Right lobe of liver (tissue), 6 donors: Measurements from ENCODE around the gene SESTD1. TPM values are rescaled to one million over a fixed set of nuclear protein-coding genes. Genes with fewer than 3 reads are reported as not detected.

Experiments used
- ATAC-seq, 4 donors: fragments of 200-7000 bp; cut with Tn5 transposase; one replicate each; pipeline ENCODE4 v1.9.1; 2020; ENCODE audit warnings: mild to moderate bottlenecking in 4 of 4, moderate library complexity in 4 of 4
- DNase-seq, 3 donors: peaks; one replicate each; pipeline ENCODE4 v3.0.0-alpha.2; 2020
- H3K27ac ChIP-seq, 3 donors: fragments of 200-600 bp; one replicate each; pipeline ENCODE4 v1.8.0; 2022
- H3K27me3 ChIP-seq, 2 donors: fragments of 200-600 bp; one replicate each; pipeline ENCODE4 v1.8.0; 2022
- H3K36me3 ChIP-seq, 4 donors: fragments of 200-600 bp; sonication (generic) in 1 of 4; one replicate each; pipeline versions ENCODE4 v1.5.1 to v1.8.0; 2017 to 2022; ENCODE audit warnings: control low read depth in 1 of 4
- H3K4me1 ChIP-seq, 4 donors: fragments of 200-600 bp; sonication (generic) in 1 of 4; one replicate each; pipeline versions ENCODE4 v1.5.1 to v1.8.0; 2017 to 2022; ENCODE audit warnings: control low read depth in 1 of 4
- H3K4me3 ChIP-seq, 3 donors: fragments of 200-600 bp; one replicate each; pipeline ENCODE4 v1.8.0; 2022
- H3K9me3 ChIP-seq, 4 donors: fragments of 200-600 bp; sonication (generic) in 1 of 4; one replicate each; pipeline versions ENCODE4 v1.5.1 to v1.8.0; 2017 to 2022; ENCODE audit warnings: control low read depth in 1 of 4
- POLR2A ChIP-seq: fragments of 450-650 bp; IDR thresholded peaks from one replicate; pipeline ENCODE4 v1.6.1; 2017; ENCODE audit warnings: antibody characterized with exemption, mild to moderate bottlenecking
- WGBS: methylation state at CpG from one replicate; pipeline ENCODE4 v1.1.6; 2018; ENCODE audit warnings: low coverage, low lambda C conversion rate; ENCODE audit not compliant: insufficient coverage; ENCODE audit errors: missing lambda C conversion rate; 5-methylcytosine and 5-hydroxymethylcytosine counted together
- intact Hi-C, 2 donors: fragments of 100-400 bp; cut with DNase I; formaldehyde crosslinking; loops; one replicate each; pipeline versions ENCODE4 v1.11.2 to v1.14.1; 2022
- total RNA-seq, 6 experiments: library from RNA; depleted of rRNA in 2 of 6; stranded (reverse); fragments of >200 nt in 2 of 6; fragmentation: NEBNext Ultra II Directional in 3 of 6; extraction: Animal tissue kit (Norgen Biotek cat#: 25700) in 3 of 6; gene quantifications; one replicate each; pipeline versions ENCODE4 v1.1.0 to v1.2.4, GENCODE V29; 2016 to 2023
- TF ChIP-seq, protein P1 (sequence below), 4 donors: fragments of 200-600 bp in 3 of 4; fragments of 450-650 bp in 1 of 4; IDR thresholded peaks; one replicate each; pipeline versions ENCODE4 v1.5.1 to v1.8.0; 2016 to 2022; ENCODE audit warnings: antibody characterized with exemption in 4 of 4, mild to moderate bottlenecking in 2 of 4
- donor health status: DM: no; HTN: yes; CAD: no.
- donor health status: DM: no; HTN: no; CAD: no.
- donor health status: DM: no; HTN: no; CAD: no.
- donor health status: DM: no; HTN: yes; CAD: no.
- donor health status: DM: no; HTN: yes; CAD: no.

The SESTD1 gene
- total RNA-seq, 6 experiments from 2014 or later = 5.8 to 27.9 (median 12.8) TPM

DNA sequence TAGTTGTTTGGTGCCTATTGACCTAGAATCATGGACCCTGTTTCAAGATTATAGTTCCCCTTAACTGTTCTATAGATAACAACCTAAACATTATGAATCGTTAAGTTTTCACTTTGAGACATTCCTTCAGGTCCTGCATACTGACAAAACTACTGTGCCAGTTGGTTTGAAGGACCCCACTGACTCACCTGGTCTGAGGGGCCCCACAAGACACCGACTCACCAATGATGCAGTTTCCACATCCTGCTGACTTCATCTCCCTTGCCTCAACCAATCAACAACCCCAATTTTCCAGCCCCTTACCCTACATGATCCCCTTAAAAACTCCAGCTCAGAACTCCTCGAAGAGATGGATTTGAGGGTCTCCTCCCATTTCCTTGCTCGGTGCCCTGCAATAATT is 125.1 kb downstream of the SESTD1 start:
- H3K27me3 ChIP-seq = no peaks in the 10 kb centered on the region
- intact Hi-C loops = no loop called here
- no peaks in the 10 kb centered on the region for H3K9me3 ChIP-seq
- DNase-seq (no peak), ATAC-seq (no peak)
- H3K36me3 ChIP-seq = peaks cover 0 to 3% (median 0%) of the 10 kb centered on the region in 4 donors
- H3K4me1 ChIP-seq = no peaks in the 10 kb centered on the region
- WGBS = 81% methylated on average over 4 of the region's 4 CpGs
- H3K4me3 ChIP-seq = no peak overlapping the region
- TF ChIP-seq, protein P1, sequence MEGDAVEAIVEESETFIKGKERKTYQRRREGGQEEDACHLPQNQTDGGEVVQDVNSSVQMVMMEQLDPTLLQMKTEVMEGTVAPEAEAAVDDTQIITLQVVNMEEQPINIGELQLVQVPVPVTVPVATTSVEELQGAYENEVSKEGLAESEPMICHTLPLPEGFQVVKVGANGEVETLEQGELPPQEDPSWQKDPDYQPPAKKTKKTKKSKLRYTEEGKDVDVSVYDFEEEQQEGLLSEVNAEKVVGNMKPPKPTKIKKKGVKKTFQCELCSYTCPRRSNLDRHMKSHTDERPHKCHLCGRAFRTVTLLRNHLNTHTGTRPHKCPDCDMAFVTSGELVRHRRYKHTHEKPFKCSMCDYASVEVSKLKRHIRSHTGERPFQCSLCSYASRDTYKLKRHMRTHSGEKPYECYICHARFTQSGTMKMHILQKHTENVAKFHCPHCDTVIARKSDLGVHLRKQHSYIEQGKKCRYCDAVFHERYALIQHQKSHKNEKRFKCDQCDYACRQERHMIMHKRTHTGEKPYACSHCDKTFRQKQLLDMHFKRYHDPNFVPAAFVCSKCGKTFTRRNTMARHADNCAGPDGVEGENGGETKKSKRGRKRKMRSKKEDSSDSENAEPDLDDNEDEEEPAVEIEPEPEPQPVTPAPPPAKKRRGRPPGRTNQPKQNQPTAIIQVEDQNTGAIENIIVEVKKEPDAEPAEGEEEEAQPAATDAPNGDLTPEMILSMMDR (IDR thresholded peaks at IDR 0.05) = no peak
- TF ChIP-seq POLR2A = no peak
- H3K27ac ChIP-seq = no peak overlapping the region

DNA sequence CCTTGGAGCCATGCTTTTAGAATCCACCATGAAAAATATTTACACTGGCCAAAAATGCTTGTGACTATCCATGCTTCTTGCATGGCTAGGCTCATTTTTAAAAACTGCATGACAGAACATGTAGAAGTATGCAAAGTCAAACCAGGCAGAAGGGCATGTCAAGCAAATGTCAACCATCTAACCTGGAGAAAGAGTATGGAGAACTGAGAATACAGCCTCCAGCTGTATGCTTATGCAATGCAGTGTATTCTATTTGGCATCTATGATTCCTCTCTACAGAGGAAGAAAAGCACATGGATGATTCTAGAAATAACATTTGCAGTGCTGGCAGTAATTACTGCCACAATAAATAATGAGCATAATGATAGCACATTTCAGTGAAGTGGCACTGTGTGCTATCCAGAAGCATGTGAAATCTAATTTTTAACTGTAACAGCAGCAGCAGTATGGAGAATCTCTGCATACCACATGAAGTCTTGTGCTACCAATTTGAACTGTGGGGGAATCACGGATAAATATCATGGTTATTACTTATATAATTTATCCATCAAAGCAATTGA is 127.4 kb downstream of the SESTD1 start:
- peaks cover 0 to 3% (median 0%) of the 10 kb centered on the region in 4 donors for H3K36me3 ChIP-seq
- H3K4me1 ChIP-seq = no peaks in the 10 kb centered on the region
- no peak for ATAC-seq
- H3K9me3 ChIP-seq = no peaks in the 10 kb centered on the region
- no peak overlapping the region for H3K27ac ChIP-seq
- intact Hi-C loops = no loop called here
- no peak overlapping the region for H3K4me3 ChIP-seq
- TF ChIP-seq POLR2A = no peak
- TF ChIP-seq, protein P1 (IDR thresholded peaks at IDR 0.05) = no peak
- 60% methylated on average over 1 of the region's 1 CpG for WGBS
- no peak for DNase-seq
- H3K27me3 ChIP-seq = no peaks in the 10 kb centered on the region

DNA sequence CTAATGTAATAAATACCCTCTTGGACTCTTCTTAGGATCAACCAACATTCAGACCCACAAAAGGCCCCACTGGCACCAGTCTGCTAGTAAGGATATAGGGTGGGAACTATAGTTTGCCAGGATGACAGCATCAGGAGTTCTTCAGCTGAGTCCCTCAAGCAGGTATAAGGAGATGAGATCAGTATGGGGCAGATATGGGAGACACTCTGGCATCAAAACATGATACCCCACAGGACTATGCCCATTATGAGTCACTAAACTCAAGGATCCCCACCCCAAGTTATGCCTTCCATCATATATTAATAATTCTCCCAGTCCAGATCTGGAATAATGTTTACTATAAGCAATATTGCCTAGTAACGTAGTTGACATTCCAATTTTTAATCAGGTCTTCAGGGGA is 131.6 kb downstream of the SESTD1 start:
- Histone ChIP-seq H3K4me3 (no peak overlapping the region), H3K36me3 (peaks cover 0 to 8% (median 0%) of the 10 kb centered on the region in 4 donors), H3K27ac (no peak overlapping the region), H3K27me3 (no peaks in the 10 kb centered on the region), H3K9me3 (no peaks in the 10 kb centered on the region), H3K4me1 (no peaks in the 10 kb centered on the region)
- DNase-seq = no peak
- no peak for TF ChIP-seq POLR2A
- TF ChIP-seq, protein P1 (IDR thresholded peaks at IDR 0.05) = no peak
- WGBS = 89% methylated on average over 1 of the region's 1 CpG
- intact Hi-C loops = no loop called here
- no peak for ATAC-seq

DNA sequence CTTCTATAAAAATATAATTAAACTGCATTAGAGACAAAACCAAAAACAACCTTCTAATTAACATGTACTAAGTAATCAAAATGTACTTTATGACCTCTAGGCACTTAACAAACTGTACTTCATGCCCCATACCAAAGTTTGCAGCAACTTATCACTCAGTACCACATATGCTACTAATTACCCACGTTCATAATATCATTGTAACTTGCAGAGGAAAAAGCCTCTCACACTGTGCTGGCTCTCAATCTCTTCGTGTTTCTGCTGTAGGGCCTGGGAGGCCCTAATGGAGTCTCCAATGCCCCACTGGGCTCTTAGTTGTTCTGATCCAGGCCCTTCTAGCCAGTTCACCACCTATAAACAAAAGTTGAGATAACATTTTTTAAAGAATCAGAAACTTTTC is 132.6 kb downstream of the SESTD1 start:
- Histone ChIP-seq H3K4me1 (no peaks in the 10 kb centered on the region), H3K27me3 (no peaks in the 10 kb centered on the region), H3K36me3 (peaks cover 0 to 8% (median 0%) of the 10 kb centered on the region in 4 donors), H3K9me3 (no peaks in the 10 kb centered on the region), H3K4me3 (no peak overlapping the region), H3K27ac (no peak overlapping the region)
- WGBS = 59% methylated on average over 2 of the region's 2 CpGs
- TF ChIP-seq POLR2A = no peak
- TF ChIP-seq, protein P1 (IDR thresholded peaks at IDR 0.05) = no peak
- DNase-seq (no peak), ATAC-seq (no peak)
- intact Hi-C loops = no loop called here

DNA sequence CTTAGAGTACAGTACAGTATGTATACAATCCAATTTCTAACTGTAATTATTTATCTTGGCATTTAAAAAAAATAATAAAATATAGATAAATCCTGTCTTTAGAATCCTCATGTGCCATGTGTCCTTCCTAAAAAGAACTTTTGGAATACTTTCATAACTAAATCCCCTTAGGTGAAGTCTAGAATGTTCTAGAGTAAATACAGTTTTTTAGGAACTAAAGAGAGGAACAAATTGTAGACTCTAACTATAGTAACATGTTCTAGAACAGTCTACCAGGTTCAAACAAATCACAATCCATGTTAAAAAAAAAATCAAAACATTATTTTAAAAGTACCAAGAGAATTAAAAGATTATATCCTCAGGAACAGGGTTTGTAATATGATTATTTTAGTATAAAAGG is 134.1 kb downstream of the SESTD1 start:
- peaks cover 0 to 8% (median 0%) of the 10 kb centered on the region in 4 donors for H3K36me3 ChIP-seq
- DNase-seq = no peak
- ATAC-seq = no peak
- H3K27me3 ChIP-seq = no peaks in the 10 kb centered on the region
- no peak for TF ChIP-seq POLR2A
- H3K27ac ChIP-seq = no peak overlapping the region
- no peaks in the 10 kb centered on the region for H3K9me3 ChIP-seq
- intact Hi-C loops = no loop called here
- H3K4me3 ChIP-seq = no peak overlapping the region
- no peaks in the 10 kb centered on the region for H3K4me1 ChIP-seq
